GM15510 (cell line): ENCODE data around the gene ATP6AP1.

Experiments used
- POLR2A ChIP-seq: IDR thresholded peaks from 3 replicates; pipeline ENCODE4 v1.6.1; 2011; ENCODE audit warnings: borderline replicate concordance; ENCODE audit not compliant: insufficient read length; ENCODE audit errors: extremely low read depth

Gene ATP6AP1

DNA sequence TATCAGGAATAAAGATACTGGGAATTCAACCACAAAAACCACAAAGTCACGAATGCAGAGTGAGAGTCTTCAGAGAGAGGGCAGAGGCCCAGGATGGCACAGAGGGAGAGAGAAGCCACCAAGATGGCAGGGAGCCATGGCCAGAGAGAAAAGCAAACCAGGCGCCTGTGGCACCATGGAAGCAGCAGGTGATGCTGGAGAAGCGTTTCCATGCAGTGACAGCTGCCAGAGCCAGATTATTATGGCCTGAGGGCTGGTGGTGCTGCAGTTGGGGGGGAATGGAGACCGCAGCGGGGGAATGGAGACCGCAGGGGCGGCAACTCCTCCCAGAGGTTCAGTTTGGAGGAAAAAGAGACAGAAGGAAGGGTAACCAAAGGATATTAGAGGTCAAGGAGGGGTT lies 11.3 kb upstream of the ATP6AP1 start:
- no peak for TF ChIP-seq POLR2A

DNA sequence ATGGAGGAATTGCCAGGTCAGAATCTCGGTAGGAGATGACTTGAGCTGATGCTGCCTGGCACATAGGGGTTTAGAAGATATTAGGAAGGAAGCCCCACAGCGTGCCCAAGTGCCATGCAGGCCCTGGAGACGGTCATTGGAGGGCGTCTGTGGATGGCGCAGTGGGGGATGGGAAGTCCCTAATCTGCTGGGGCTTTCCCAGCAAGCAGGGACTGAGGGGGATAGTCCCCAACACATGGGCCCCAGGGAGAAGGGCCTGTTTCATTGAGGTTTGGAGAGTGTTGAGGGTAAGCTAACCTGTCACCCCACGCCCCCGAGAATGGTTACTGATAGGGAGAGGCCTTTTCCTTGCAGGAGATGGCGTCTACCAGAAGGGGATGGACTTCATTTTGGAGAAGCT lies 9.3 kb upstream of the ATP6AP1 start:
- no peak for TF ChIP-seq POLR2A

DNA sequence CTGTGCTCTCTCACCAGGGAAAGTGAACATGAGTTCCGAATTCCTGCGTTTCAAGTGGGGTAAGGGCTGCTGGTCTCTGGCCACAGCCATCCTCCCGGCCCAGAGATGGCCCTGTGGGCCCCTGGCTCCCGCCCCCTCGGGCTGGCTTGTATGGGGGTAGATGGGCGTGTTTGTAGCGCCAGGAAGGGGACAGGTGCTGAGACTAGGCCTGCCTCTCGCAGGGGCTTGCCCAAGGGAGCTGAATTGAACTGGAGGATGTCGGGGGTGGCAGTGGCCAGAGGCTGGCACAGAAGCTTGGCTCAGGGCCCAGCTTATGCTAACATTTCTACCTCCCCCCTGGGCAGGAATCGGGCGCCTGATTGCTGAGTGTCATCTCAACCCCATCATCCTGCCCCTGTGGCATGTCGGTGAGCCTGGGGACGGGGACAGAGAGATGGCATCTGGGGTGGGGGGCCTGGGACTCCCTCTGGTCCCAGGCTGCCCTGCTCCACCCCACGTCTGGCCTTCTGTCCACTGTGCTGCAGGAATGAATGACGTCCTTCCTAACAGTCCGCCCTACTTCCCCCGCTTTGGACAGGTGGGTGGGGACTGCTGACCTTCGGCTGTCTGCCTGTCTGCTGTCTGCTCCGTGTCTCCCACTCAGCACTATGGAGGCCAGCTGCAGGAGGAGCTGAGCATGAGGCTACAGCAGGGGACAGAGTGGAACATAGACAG lies 8.6 kb upstream of the ATP6AP1 start:
- TF ChIP-seq POLR2A = no peak

DNA sequence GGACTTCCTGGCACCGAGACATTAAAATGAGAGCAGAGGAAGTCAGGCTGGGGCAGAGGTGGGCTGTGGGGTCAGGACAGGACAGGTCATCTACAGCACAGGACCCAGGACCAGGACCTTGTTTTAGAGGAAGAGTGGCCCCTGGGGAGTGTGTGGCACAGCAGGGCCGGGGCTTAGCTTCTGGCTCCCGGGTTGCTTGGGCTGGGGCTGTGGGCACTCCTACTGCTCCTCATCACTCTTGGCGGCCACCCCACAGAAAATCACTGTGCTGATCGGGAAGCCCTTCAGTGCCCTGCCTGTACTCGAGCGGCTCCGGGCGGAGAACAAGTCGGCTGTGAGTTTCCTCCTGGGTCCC lies 8.1 kb upstream of the ATP6AP1 start:
- TF ChIP-seq POLR2A = no peak

DNA sequence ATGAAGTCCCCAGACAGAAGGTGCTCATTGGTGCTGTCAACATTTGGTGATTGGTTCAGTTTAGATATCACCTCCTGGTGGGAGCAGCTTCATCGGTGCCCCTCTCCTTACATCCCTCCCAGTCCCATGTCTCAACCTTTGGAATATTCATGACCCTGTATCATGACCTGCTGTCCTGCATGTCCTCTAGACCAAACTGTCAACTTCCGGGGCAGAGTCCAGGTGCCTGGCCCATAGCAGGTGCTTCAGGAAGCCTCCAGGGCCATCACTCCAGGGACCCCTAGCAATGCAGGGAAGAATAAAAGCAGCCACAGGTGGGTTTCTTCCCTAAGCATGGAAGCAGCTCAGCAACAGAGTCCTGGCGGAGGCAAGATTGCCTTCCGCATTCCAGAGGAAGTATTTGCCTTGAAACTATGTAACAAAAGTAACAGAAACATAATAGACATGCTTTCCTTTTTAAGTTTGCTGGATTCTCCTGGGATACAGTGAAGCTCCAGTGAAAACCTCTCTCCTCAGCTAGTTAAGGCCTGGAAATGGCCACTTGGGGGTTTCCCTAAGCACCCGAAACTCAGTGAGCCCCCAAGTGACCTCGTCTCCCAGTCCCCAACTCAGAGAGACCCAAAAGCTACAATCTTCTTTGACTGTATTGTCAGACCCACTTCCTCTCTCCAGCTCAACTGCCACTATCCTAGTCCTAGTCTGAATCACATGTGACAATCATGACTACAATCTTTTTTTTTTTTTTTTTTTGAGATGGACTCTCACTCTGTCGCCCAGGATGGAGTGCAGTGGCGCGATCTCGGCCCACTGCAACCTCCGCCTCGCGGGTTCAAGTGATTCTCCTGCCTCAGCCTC lies 1.3 kb upstream of the ATP6AP1 start:
- TF ChIP-seq POLR2A = no peak

DNA sequence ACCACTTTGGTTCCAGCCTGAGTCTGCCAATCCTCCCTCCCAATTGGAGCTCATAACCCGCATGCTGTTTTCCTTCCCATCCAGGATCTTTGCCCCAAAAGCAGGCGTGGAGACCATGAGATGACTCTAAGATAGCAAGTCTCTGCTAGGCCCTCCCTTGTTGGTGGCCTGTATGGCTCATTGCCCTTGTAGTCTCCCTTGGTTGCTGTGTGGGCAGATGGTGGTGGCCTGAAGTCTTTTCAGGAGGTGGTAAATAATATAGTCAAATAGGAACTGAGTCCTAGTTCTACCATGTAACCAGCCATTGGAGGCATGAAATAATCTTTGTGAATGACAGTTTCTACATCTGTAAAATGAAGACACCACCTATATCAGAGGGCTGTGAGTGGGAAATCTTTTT lies 1.2 kb downstream of the ATP6AP1 start:
- no peak for TF ChIP-seq POLR2A

DNA sequence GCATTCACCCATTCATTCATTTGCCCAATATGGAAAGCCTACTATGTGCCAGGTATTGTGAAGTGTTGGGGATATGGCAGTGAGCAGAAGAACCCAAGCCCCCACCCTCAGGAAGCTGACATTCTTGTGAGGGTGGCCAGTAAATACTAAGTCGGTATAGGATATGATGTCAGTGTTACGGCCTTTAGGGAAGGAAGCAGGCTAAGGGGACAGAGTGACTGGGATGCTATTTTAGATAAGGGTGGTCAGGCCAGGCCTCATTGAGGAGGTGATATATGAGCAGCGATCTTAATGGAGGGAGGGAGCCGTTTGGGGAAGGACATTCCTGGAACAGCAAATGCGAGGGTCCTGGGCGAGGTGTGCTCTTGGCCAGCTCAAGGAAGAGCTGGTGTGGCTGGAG lies 2.0 kb downstream of the ATP6AP1 start:
- no peak for TF ChIP-seq POLR2A

DNA sequence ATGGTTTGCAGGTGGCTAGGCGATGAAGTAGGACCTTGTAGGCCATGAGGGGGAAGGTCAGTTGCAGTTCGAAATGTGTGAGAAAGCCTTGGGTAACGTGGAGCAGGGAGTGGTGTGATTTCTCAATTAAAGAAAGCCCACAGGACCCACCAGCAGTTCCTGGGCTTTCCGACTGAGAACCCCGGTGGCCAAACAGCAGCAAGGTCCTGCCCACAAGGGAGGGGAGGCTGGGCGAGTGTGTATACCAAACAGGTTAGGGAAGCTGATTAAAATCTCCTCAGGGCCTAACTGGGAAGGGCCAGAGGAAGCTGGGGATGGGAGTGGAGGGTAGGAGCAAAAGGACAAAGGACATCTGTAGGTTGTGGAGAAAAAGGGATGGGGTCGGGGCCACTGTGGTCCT lies 2.4 kb downstream of the ATP6AP1 start:
- no peak for TF ChIP-seq POLR2A

DNA sequence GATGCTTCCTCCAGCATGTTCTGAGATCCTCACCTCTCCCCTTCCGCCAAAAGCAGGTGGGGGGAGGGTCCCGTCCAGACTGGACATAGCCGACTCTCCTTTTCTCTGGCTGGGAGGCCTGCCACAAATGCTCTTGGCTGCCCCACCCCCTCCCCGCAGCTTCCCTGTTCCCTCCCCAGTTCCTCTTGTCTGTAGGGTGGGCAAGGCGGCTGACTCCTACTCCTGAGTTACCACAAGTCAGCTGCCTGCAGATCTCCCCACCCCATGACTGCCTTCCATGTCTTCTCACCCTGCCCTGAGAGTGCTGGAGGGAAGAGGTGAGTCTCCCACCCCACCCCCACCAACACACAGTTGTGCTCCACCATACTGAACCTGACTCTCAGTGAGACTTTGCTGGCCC lies 2.9 kb downstream of the ATP6AP1 start:
- TF ChIP-seq POLR2A = no peak

DNA sequence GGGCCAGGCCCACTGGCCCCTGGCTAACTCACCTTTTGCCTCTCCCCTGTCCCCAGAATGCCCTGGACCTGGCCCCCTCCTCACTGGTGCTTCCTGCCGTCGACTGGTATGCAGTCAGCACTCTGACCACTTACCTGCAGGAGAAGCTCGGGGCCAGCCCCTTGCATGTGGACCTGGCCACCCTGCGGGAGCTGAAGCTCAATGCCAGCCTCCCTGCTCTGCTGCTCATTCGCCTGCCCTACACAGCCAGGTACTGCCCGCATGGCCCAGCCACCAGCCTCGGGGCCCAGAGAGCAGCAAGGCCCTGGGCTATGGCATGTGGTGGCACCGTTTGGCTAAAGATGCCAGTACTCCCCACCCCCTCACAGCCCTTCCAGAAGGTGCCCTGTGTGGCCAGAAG lies 3.7 kb downstream of the ATP6AP1 start:
- TF ChIP-seq POLR2A = no peak

DNA sequence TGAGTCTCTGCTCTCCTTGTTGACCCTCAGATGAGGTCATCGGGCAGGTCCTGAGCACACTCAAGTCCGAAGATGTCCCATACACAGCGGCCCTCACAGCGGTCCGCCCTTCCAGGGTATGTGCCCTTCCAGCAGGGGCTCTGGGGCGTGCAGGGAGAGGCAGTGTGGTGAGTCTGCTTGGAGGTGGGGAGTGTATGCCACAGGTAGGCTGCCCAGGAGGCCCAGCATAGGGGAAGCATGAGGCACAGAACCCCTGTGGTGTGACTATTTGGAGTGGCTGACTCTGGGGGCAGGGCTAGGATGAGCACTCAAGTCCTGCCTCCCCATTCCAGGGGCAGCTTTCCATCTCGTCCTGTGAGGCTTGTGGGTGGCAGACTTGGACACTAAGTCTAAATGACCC lies 5.1 kb downstream of the ATP6AP1 start:
- TF ChIP-seq POLR2A = no peak

DNA sequence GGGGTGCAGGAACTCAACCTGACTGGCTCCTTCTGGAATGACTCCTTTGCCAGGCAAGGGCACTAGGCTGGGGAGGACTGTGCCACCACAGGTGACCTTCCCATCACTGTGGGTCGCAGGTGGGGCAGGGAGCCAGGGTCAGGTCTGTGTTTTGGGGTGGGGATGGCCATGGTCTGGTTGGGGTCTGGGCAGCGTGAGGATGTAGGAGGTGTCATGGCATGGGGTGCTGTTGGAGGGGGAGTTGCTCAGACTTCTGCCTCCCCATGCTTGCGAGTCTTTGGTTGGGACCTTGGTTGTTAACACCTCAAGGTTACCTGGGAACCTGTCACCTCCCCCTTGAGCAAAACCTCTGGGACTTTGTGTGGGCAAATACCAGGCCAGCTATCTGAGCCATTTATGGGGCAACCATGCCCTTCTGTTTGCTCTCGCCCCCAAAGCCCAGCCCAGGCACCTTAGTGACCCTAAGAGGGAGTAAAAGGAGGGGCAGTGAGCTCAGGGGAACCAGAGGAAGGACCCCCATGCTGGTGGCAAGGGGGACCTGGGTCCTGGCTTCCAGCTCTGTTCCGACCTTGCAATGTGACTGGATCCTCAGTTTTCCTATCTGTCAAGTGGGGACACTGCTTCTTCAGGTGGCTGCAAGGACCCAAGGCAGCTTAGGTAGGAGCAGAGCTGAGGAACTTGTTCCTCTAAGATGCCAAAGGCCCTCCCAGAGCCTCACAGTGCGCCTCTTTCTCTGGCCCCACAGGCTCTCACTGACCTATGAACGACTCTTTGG lies 6.1 kb downstream of the ATP6AP1 start:
- no peak for TF ChIP-seq POLR2A

DNA sequence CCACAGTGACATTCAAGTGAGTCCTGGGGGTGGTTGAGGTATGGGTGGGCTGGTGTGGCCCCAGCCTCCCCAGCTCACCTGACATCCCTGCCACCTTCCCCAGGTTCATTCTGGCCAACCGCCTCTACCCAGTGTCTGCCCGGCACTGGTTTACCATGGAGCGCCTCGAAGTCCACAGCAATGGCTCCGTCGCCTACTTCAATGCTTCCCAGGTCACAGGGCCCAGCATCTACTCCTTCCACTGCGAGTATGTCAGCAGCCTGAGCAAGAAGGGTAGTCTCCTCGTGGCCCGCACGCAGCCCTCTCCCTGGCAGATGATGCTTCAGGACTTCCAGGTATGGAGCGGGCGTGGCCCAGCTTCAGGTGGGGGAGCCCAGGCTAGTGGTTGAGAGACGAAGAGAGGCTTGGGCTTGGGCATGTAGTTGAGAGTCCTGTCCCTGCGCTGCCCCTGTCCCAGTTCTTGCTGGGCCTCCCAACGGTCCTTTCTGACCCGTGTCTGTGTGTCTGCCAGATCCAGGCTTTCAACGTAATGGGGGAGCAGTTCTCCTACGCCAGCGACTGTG lies 6.8 kb downstream of the ATP6AP1 start:
- TF ChIP-seq POLR2A = no peak

DNA sequence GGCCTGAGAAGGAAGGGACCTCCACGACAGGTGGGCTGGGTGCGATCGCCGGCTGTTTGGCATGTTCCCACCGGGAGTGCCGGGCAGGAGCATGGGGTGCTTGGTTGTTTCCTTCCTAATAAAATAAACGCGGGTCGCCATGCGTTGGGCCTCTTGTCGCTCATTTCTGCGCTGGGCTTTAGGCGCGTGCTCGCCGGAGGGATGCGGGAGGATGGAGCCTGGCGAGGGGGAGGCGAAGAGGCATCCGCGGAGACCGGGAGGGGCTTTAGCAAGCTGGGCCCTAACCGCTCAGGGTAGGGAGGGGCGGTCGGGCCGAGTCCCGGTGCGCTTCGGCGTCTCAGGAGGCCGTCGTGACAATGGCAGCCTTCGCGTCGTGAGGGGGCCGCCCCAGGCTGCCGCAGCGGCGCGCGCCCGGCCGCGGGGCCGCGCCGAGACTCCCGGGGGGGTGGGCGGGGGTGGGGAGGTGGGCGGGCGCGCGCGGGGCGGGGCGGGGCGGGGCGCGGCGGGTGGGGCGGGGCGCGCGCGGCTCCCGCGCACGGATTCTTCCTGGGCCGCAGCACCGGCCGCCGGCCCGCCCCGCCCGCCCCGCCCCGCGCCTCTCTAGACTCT lies 8.0 kb downstream of the ATP6AP1 start:
- TF ChIP-seq POLR2A = no peak
